ENCODE data around the gene RET. TPM values are rescaled to one million over a fixed set of nuclear protein-coding genes. Genes with fewer than 3 reads are reported as not detected.

RET gene
- total and polyA plus RNA-seq, 4 donors, result 0.25 to 2.5 (median 0.29) TPM; not detected in 1

GRCh38 chr10:43070121-43071085 lies 6.5 kb upstream of the RET start:
- DNase-seq, result peak in 1 of 2 donors; percentile 64
- H3K27ac ChIP-seq (ENCODE audit: low read depth in 1 of 2, low read length in 2 of 2), result no peak overlapping the region
- H3K9me3 ChIP-seq (ENCODE audit: control insufficient read depth, low read length), result no peaks in the 10 kb centered on the region
- no peak for ATAC-seq (ENCODE audit: low FRiP score)
- intact Hi-C loops (cut with DNase I), result no loop called here
- H3K4me1 ChIP-seq (ENCODE audit: control insufficient read depth in 1 of 2, insufficient read depth in 2 of 2, low read length in 2 of 2), result no peaks in the 10 kb centered on the region
- H3K27me3 ChIP-seq (ENCODE audit: control insufficient read depth in 1 of 2, insufficient read depth in 2 of 2, low read length in 1 of 2), result no peaks in the 10 kb centered on the region
- H3K36me3 ChIP-seq (ENCODE audit: control insufficient read depth in 1 of 2, insufficient read depth in 2 of 2, low read length in 1 of 2), result no peaks in the 10 kb centered on the region
- WGBS, 2 donors, result 86 to 90% methylated on average over 16 to 17 of the region's 17 CpGs
- H3K4me3 ChIP-seq (ENCODE audit: low read length in 2 of 2), result no peak overlapping the region

GRCh38 chr10:43071865-43072650 lies 4.8 kb upstream of the RET start:
- no peak for ATAC-seq (ENCODE audit: low FRiP score)
- Histone ChIP-seq H3K27ac (ENCODE audit: low read depth in 1 of 2, low read length in 2 of 2) (no peak overlapping the region), H3K4me1 (ENCODE audit: control insufficient read depth in 1 of 2, insufficient read depth in 2 of 2, low read length in 2 of 2) (no peaks in the 10 kb centered on the region), H3K9me3 (ENCODE audit: control insufficient read depth, low read length) (no peaks in the 10 kb centered on the region), H3K4me3 (ENCODE audit: low read length in 2 of 2) (no peak overlapping the region), H3K27me3 (ENCODE audit: control insufficient read depth in 1 of 2, insufficient read depth in 2 of 2, low read length in 1 of 2) (no peaks in the 10 kb centered on the region), H3K36me3 (ENCODE audit: control insufficient read depth in 1 of 2, insufficient read depth in 2 of 2, low read length in 1 of 2) (no peaks in the 10 kb centered on the region)
- WGBS, 2 donors, result 76 to 83% methylated on average over 19 of the region's 19 CpGs
- intact Hi-C loops (cut with DNase I), result no loop called here
- DNase-seq, result peak in 1 of 2 donors; percentile 65

GRCh38 chr10:43073191-43073590 lies 3.7 kb upstream of the RET start:
- H3K9me3 ChIP-seq (ENCODE audit: control insufficient read depth, low read length), result no peaks in the 10 kb centered on the region
- intact Hi-C loops (cut with DNase I), result no loop called here
- ATAC-seq (ENCODE audit: low FRiP score) (no peak), DNase-seq (peak in 1 of 2 donors; percentile 48)
- no peaks in the 10 kb centered on the region for H3K36me3 ChIP-seq (ENCODE audit: control insufficient read depth in 1 of 2, insufficient read depth in 2 of 2, low read length in 1 of 2)
- no peaks in the 10 kb centered on the region for H3K27me3 ChIP-seq (ENCODE audit: control insufficient read depth in 1 of 2, insufficient read depth in 2 of 2, low read length in 1 of 2)
- 80 to 87% methylated on average over 3 of the region's 3 CpGs for WGBS, 2 donors
- H3K4me3 ChIP-seq (ENCODE audit: low read length in 2 of 2), result no peak overlapping the region
- H3K4me1 ChIP-seq (ENCODE audit: control insufficient read depth in 1 of 2, insufficient read depth in 2 of 2, low read length in 2 of 2), result no peaks in the 10 kb centered on the region
- H3K27ac ChIP-seq (ENCODE audit: low read depth in 1 of 2, low read length in 2 of 2), result no peak overlapping the region

GRCh38 chr10:43073721-43074120 lies 3.1 kb upstream of the RET start:
- Histone ChIP-seq H3K27ac (ENCODE audit: low read depth in 1 of 2, low read length in 2 of 2) (no peak overlapping the region), H3K36me3 (ENCODE audit: control insufficient read depth in 1 of 2, insufficient read depth in 2 of 2, low read length in 1 of 2) (no peaks in the 10 kb centered on the region), H3K27me3 (ENCODE audit: control insufficient read depth in 1 of 2, insufficient read depth in 2 of 2, low read length in 1 of 2) (no peaks in the 10 kb centered on the region), H3K4me1 (ENCODE audit: control insufficient read depth in 1 of 2, insufficient read depth in 2 of 2, low read length in 2 of 2) (no peaks in the 10 kb centered on the region), H3K4me3 (ENCODE audit: low read length in 2 of 2) (no peak overlapping the region), H3K9me3 (ENCODE audit: control insufficient read depth, low read length) (no peaks in the 10 kb centered on the region)
- intact Hi-C loops (cut with DNase I), result no loop called here
- ATAC-seq (ENCODE audit: low FRiP score), result no peak
- WGBS, 2 donors, result 86 to 90% methylated on average over 8 of the region's 8 CpGs
- peak in 1 of 2 donors; percentile 43 for DNase-seq

GRCh38 chr10:43074409-43074808 lies 2.5 kb upstream of the RET start:
- Histone ChIP-seq H3K4me1 (ENCODE audit: control insufficient read depth in 1 of 2, insufficient read depth in 2 of 2, low read length in 2 of 2) (no peaks in the 10 kb centered on the region), H3K4me3 (ENCODE audit: low read length in 2 of 2) (no peak overlapping the region), H3K9me3 (ENCODE audit: control insufficient read depth, low read length) (no peaks in the 10 kb centered on the region), H3K27me3 (ENCODE audit: control insufficient read depth in 1 of 2, insufficient read depth in 2 of 2, low read length in 1 of 2) (no peaks in the 10 kb centered on the region), H3K36me3 (ENCODE audit: control insufficient read depth in 1 of 2, insufficient read depth in 2 of 2, low read length in 1 of 2) (no peaks in the 10 kb centered on the region), H3K27ac (ENCODE audit: low read depth in 1 of 2, low read length in 2 of 2) (no peak overlapping the region)
- intact Hi-C loops (cut with DNase I), result no loop called here
- DNase-seq (peak; percentile 21 to 51), ATAC-seq (ENCODE audit: low FRiP score) (no peak)
- WGBS, 2 donors, result 87 to 91% methylated on average over 5 of the region's 5 CpGs

GRCh38 chr10:43074827-43075611 lies 1.9 kb upstream of the RET start:
- WGBS, 2 donors, result 91 to 95% methylated on average over 11 to 12 of the region's 12 CpGs
- peak in 1 of 2 donors; percentile 49 for DNase-seq
- Histone ChIP-seq H3K27me3 (ENCODE audit: control insufficient read depth in 1 of 2, insufficient read depth in 2 of 2, low read length in 1 of 2) (no peaks in the 10 kb centered on the region), H3K9me3 (ENCODE audit: control insufficient read depth, low read length) (no peaks in the 10 kb centered on the region), H3K4me1 (ENCODE audit: control insufficient read depth in 1 of 2, insufficient read depth in 2 of 2, low read length in 2 of 2) (no peaks in the 10 kb centered on the region), H3K4me3 (ENCODE audit: low read length in 2 of 2) (no peak overlapping the region), H3K27ac (ENCODE audit: low read depth in 1 of 2, low read length in 2 of 2) (no peak overlapping the region), H3K36me3 (ENCODE audit: control insufficient read depth in 1 of 2, insufficient read depth in 2 of 2, low read length in 1 of 2) (no peaks in the 10 kb centered on the region)
- no peak for ATAC-seq (ENCODE audit: low FRiP score)
- intact Hi-C loops (cut with DNase I), result no loop called here

- Histone ChIP-seq H3K27ac (ENCODE audit: low read depth in 1 of 2, low read length in 2 of 2) (no peak overlapping the region), H3K4me1 (ENCODE audit: control insufficient read depth in 1 of 2, insufficient read depth in 2 of 2, low read length in 2 of 2) (no peaks in the 10 kb centered on the region), H3K27me3 (ENCODE audit: control insufficient read depth in 1 of 2, insufficient read depth in 2 of 2, low read length in 1 of 2) (no peaks in the 10 kb centered on the region), H3K9me3 (ENCODE audit: control insufficient read depth, low read length) (no peaks in the 10 kb centered on the region), H3K4me3 (ENCODE audit: low read length in 2 of 2) (no peak overlapping the region), H3K36me3 (ENCODE audit: control insufficient read depth in 1 of 2, insufficient read depth in 2 of 2, low read length in 1 of 2) (no peaks in the 10 kb centered on the region)
- 85 to 87% methylated on average over 5 of the region's 5 CpGs for WGBS, 2 donors
- DNase-seq, result peak in 1 of 2 donors; percentile 44
- no peak for ATAC-seq (ENCODE audit: low FRiP score)
- intact Hi-C loops (cut with DNase I), result no loop called here
These were observed 1.3 kb upstream of the RET start for GRCh38 chr10:43075612-43076003.

- Histone ChIP-seq H3K9me3 (ENCODE audit: control insufficient read depth, low read length) (no peaks in the 10 kb centered on the region), H3K36me3 (ENCODE audit: control insufficient read depth in 1 of 2, insufficient read depth in 2 of 2, low read length in 1 of 2) (no peaks in the 10 kb centered on the region), H3K4me3 (ENCODE audit: low read length in 2 of 2) (no peak overlapping the region), H3K27me3 (ENCODE audit: control insufficient read depth in 1 of 2, insufficient read depth in 2 of 2, low read length in 1 of 2) (no peaks in the 10 kb centered on the region), H3K27ac (ENCODE audit: low read depth in 1 of 2, low read length in 2 of 2) (no peak overlapping the region), H3K4me1 (ENCODE audit: control insufficient read depth in 1 of 2, insufficient read depth in 2 of 2, low read length in 2 of 2) (no peaks in the 10 kb centered on the region)
- DNase-seq, result no peak
- ATAC-seq (ENCODE audit: low FRiP score), result no peak
- 1 to 3% methylated on average over 24 to 45 of the region's 45 CpGs for WGBS, 2 donors
- intact Hi-C loops (cut with DNase I), result no loop called here
These were observed 476 bp upstream of the RET start for GRCh38 chr10:43076311-43076875.

All from aorta (tissue), 5 donors.